H1 (cell line): ENCODE measurements around the gene CFAP97D1. TPM values are rescaled to one million over a fixed set of nuclear protein-coding genes. Genes with fewer than 3 reads are reported as not detected.

ENCODE experiments used
- CTCF ChIA-PET: fragments of 300-600 bp; sonication (Branson Sonifier 250); formaldehyde crosslinking; loops from one replicate; lab custom pipeline; 2021; ENCODE audit not compliant: partially characterized antibody; lab: Charles Lee
- POLR2A ChIA-PET: fragments of 300-600 bp; sonication (Branson Sonifier 250); formaldehyde crosslinking; loops from one replicate; lab custom pipeline; 2021; ENCODE audit warnings: inconsistent platforms; ENCODE audit not compliant: partially characterized antibody; lab: Charles Lee
- DNase-seq, 2 experiments: peaks; one replicate each; pipeline versions ENCODE4 v3.0.0 to v3.0.0-alpha.2; 2010 to 2022; ENCODE audit warnings: low spot score in 2 of 2, low read depth in 1 of 2, mixed read lengths in 1 of 2
- FAIRE-seq: peaks from 2 replicates; lab custom pipeline; 2011; peaks lifted over from hg19 to GRCh38; lab: Jason Lieb, UNC
- H2AFZ ChIP-seq: 2 replicates; pipeline ENCODE4 v1.8.1; 2012; ENCODE audit warnings: low read length, inconsistent platforms
- H2AK5ac ChIP-seq: 2 replicates; pipeline ENCODE4 v1.6.1; 2013; ENCODE audit warnings: low read depth, low read length
- H2BK120ac ChIP-seq: replicated peaks from 2 replicates; pipeline ENCODE3; 2013; ENCODE audit warnings: low read depth, low read length, inconsistent platforms
- H2BK12ac ChIP-seq: 2 replicates; pipeline ENCODE4 v1.6.1; 2013; ENCODE audit warnings: low read depth, low read length
- H2BK15ac ChIP-seq: 2 replicates; pipeline ENCODE4 v1.6.1; 2013; ENCODE audit warnings: low read length
- H2BK20ac ChIP-seq: 2 replicates; pipeline ENCODE4 v1.6.1; 2013; ENCODE audit warnings: low read length
- H2BK5ac ChIP-seq: 2 replicates; pipeline ENCODE4 v1.6.1; 2013; ENCODE audit warnings: low read depth, low read length
- H3K14ac ChIP-seq: 2 replicates; pipeline ENCODE4 v1.6.1; 2013; ENCODE audit warnings: inconsistent platforms; ENCODE audit not compliant: insufficient read length
- H3K18ac ChIP-seq: 2 replicates; pipeline ENCODE4 v1.6.1; 2013; ENCODE audit warnings: low read length; ENCODE audit errors: extremely low read depth
- H3K23ac ChIP-seq: 2 replicates; pipeline ENCODE4 v1.6.1; 2013; ENCODE audit warnings: inconsistent platforms; ENCODE audit not compliant: insufficient read length
- H3K23me2 ChIP-seq: 2 replicates; pipeline ENCODE4 v1.6.1; 2013; ENCODE audit warnings: low read depth, low read length
- H3K27ac ChIP-seq: 2 replicates; pipeline ENCODE4 v1.6.1; 2011; ENCODE audit warnings: low read depth, low read length, inconsistent platforms
- H3K27me3 ChIP-seq, 4 experiments: replicated peaks in 1 of 4; 1 replicate in 1 of 4; 2 replicates in 3 of 4; pipeline versions ENCODE4 v1.6.1 to v1.8.1; 2011 to 2013; ENCODE audit warnings: low read length in 3 of 4, mild to moderate bottlenecking in 3 of 4, inconsistent platforms in 2 of 4, mixed read lengths in 2 of 4, moderate library complexity in 1 of 4; ENCODE audit not compliant: control insufficient read depth in 3 of 4, insufficient read depth in 3 of 4; ENCODE audit errors: extremely low read depth in 1 of 4
- H3K36me3 ChIP-seq, 4 experiments: 2 replicates each; pipeline versions ENCODE4 v1.6.1 to v1.8.1; 2011 to 2013; ENCODE audit warnings: mild to moderate bottlenecking in 4 of 4, low read length in 3 of 4, moderate library complexity in 2 of 4, control low read depth in 1 of 4, inconsistent platforms in 1 of 4; ENCODE audit not compliant: insufficient read depth in 4 of 4, control insufficient read depth in 2 of 4
- H3K4ac ChIP-seq: replicated peaks from 2 replicates; pipeline ENCODE3; 2013; ENCODE audit warnings: low read length, low read depth, mixed read lengths, inconsistent platforms; ENCODE audit not compliant: insufficient read length
- H3K4me1 ChIP-seq, 4 experiments: replicated peaks in 1 of 4; 1 replicate in 1 of 4; 2 replicates in 3 of 4; pipeline versions ENCODE4 v1.6.1 to v1.8.1; 2011 to 2013; ENCODE audit warnings: low read length in 3 of 4, inconsistent platforms in 2 of 4, mixed read lengths in 1 of 4; ENCODE audit not compliant: insufficient read depth in 4 of 4, control insufficient read depth in 3 of 4
- H3K4me2 ChIP-seq, 2 experiments: 2 replicates each; pipeline versions ENCODE4 v1.6.1 to v1.8.1; 2011 to 2013; ENCODE audit warnings: low read depth in 2 of 2, low read length in 2 of 2, control low read depth in 1 of 2, inconsistent platforms in 1 of 2, mild to moderate bottlenecking in 1 of 2; ENCODE audit not compliant: insufficient read depth in 1 of 2
- H3K4me3 ChIP-seq, 4 experiments: fragments of 200-600, 300-600 bp in 1 of 4; sonication (generic), shearing (Covaris generic), sonication (Bioruptor Twin) in 1 of 4; 2 replicates each; pipeline versions ENCODE4 v1.5.1 to v1.8.1; 2011 to 2016; ENCODE audit warnings: low read length in 4 of 4, low read depth in 3 of 4, control low read depth in 2 of 4, inconsistent platforms in 2 of 4, mild to moderate bottlenecking in 2 of 4, mixed read lengths in 1 of 4, moderate library complexity in 1 of 4; ENCODE audit not compliant: insufficient read depth in 2 of 4; ENCODE audit errors: extremely low read depth in 1 of 4
- H3K56ac ChIP-seq: replicated peaks from 2 replicates; pipeline ENCODE3; 2013; ENCODE audit warnings: low read depth, mild to moderate bottlenecking, mixed read lengths, low read length, inconsistent platforms; ENCODE audit not compliant: insufficient read length
- H3K79me1 ChIP-seq: 2 replicates; pipeline ENCODE4 v1.6.1; 2013; ENCODE audit warnings: low read depth, low read length, control low read depth
- H3K79me2 ChIP-seq, 2 experiments: 2 replicates each; pipeline versions ENCODE4 v1.6.1 to v1.8.1; 2012 to 2013; ENCODE audit warnings: low read length in 2 of 2, mild to moderate bottlenecking in 2 of 2, inconsistent platforms in 1 of 2; ENCODE audit not compliant: insufficient read depth in 2 of 2, control insufficient read depth in 1 of 2
- H3K9ac ChIP-seq, 4 experiments: replicated peaks in 1 of 4; 1 replicate in 1 of 4; 2 replicates in 3 of 4; pipeline versions ENCODE4 v1.6.1 to v1.8.1; 2011 to 2013; ENCODE audit warnings: low read depth in 3 of 4, low read length in 3 of 4, control low read depth in 2 of 4, mild to moderate bottlenecking in 2 of 4, moderate library complexity in 2 of 4, inconsistent platforms in 1 of 4; ENCODE audit errors: extremely low read depth in 1 of 4
- H3K9me3 ChIP-seq, 2 experiments: 2 replicates each; pipeline versions ENCODE4 v1.6.1 to v1.8.1; 2012 to 2013; ENCODE audit warnings: mild to moderate bottlenecking in 2 of 2, moderate library complexity in 2 of 2, control low read depth in 1 of 2, inconsistent platforms in 1 of 2, low read depth in 1 of 2, low read length in 1 of 2, mixed read lengths in 1 of 2; ENCODE audit not compliant: insufficient read depth in 2 of 2
- H4K20me1 ChIP-seq, 2 experiments: replicated peaks in 1 of 2; 2 replicates each; pipeline versions ENCODE3 to v1.8.1; 2011 to 2013; ENCODE audit warnings: inconsistent platforms in 2 of 2, low read length in 2 of 2, mild to moderate bottlenecking in 1 of 2; ENCODE audit not compliant: insufficient read depth in 2 of 2, control insufficient read depth in 1 of 2
- H4K5ac ChIP-seq: 2 replicates; pipeline ENCODE4 v1.6.1; 2013; ENCODE audit warnings: low read length, low read depth, mixed read lengths, inconsistent platforms; ENCODE audit not compliant: insufficient read length
- H4K8ac ChIP-seq: 2 replicates; pipeline ENCODE4 v1.8.0; 2013; ENCODE audit warnings: mild to moderate bottlenecking, moderate library complexity, low read length, inconsistent platforms; ENCODE audit not compliant: insufficient read depth; ENCODE audit errors: extremely low read depth
- H4K91ac ChIP-seq: replicated peaks from 2 replicates; pipeline ENCODE3; 2013; ENCODE audit warnings: low read length, mixed read lengths, inconsistent platforms; ENCODE audit not compliant: insufficient read length
- BCL11A ChIP-seq, 2 experiments: IDR thresholded peaks; one replicate each; pipeline ENCODE4 v1.6.1; 2011; ENCODE audit warnings: low read depth in 2 of 2, low read length in 2 of 2, mild to moderate bottlenecking in 2 of 2
- GABPA ChIP-seq: IDR thresholded peaks from 2 replicates; pipeline ENCODE4 v1.6.1; 2011; ENCODE audit warnings: mild to moderate bottlenecking, low read length, moderate library complexity, borderline replicate concordance; ENCODE audit not compliant: insufficient read depth
- JUN ChIP-seq: IDR thresholded peaks from 2 replicates; pipeline ENCODE4 v1.6.1; 2011; ENCODE audit warnings: low read depth, mild to moderate bottlenecking, improper control_type of control experiment, low read length
- KDM1A ChIP-seq: fragments of 200-600, 300-600 bp; sonication (generic); IDR thresholded peaks from 2 replicates; pipeline ENCODE4 v1.7.1; 2016; ENCODE audit warnings: mild to moderate bottlenecking, low read length, borderline replicate concordance
- MAX ChIP-seq: IDR thresholded peaks from 2 replicates; pipeline ENCODE4 v1.6.1; 2012; ENCODE audit warnings: inconsistent platforms
- NANOG ChIP-seq: IDR thresholded peaks from 2 replicates; pipeline ENCODE4 v1.6.1; 2011; ENCODE audit warnings: low read length, low read depth, mild to moderate bottlenecking, inconsistent platforms; ENCODE audit not compliant: insufficient read depth, poor library complexity, severe bottlenecking
- RBBP5 ChIP-seq: IDR thresholded peaks from 2 replicates; pipeline ENCODE4 v1.7.1; 2012; ENCODE audit warnings: low read depth, mild to moderate bottlenecking, inconsistent platforms, low read length, moderate library complexity, borderline replicate concordance
- RXRA ChIP-seq: IDR thresholded peaks from 2 replicates; pipeline ENCODE4 v1.6.1; 2011; ENCODE audit warnings: low read depth, mild to moderate bottlenecking, low read length, moderate library complexity; ENCODE audit not compliant: insufficient read depth
- SIN3A ChIP-seq, 2 experiments: IDR thresholded peaks in 1 of 2; conservative IDR thresholded peaks in 1 of 2; 2 replicates each; pipeline ENCODE4 v1.6.1; 2011 to 2012; ENCODE audit warnings: low read length in 2 of 2, improper control_type of control experiment in 1 of 2, low read depth in 1 of 2, mild to moderate bottlenecking in 1 of 2
- SP1 ChIP-seq: IDR thresholded peaks from 2 replicates; pipeline ENCODE4 v1.6.1; 2011; ENCODE audit warnings: low read depth, low read length
- SP4 ChIP-seq: IDR thresholded peaks from 2 replicates; pipeline ENCODE4 v1.6.1; 2012; ENCODE audit warnings: low read length, inconsistent platforms
- SRF ChIP-seq: IDR thresholded peaks from 2 replicates; pipeline ENCODE4 v1.6.1; 2011; ENCODE audit warnings: mild to moderate bottlenecking, low read depth, low read length, moderate library complexity
- TAF1 ChIP-seq: IDR thresholded peaks from 2 replicates; pipeline ENCODE4 v1.6.1; 2011; ENCODE audit warnings: mild to moderate bottlenecking, low read depth, low read length
- TBP ChIP-seq: IDR thresholded peaks from 2 replicates; pipeline ENCODE4 v1.6.1; 2011; ENCODE audit warnings: low read depth, low read length, improper control_type of control experiment
- WGBS, 2 experiments: shearing (Covaris generic) in 1 of 2; methylation state at CpG; one replicate each; pipeline versions ENCODE4 v1.1.6 to v1.1.7; 2013 to 2015; ENCODE audit warnings: low lambda C conversion rate in 2 of 2, mixed read lengths in 2 of 2, inconsistent platforms in 1 of 2, low coverage in 1 of 2, missing lambda C conversion rate in 1 of 2; ENCODE audit not compliant: insufficient replicate concordance in 2 of 2, insufficient coverage in 1 of 2, insufficient read length in 1 of 2; ENCODE audit errors: extremely low coverage in 1 of 2, missing lambda C conversion rate in 1 of 2; 5-methylcytosine and 5-hydroxymethylcytosine counted together
- polyA plus RNA-seq, 7 experiments: library from polyadenylated mRNA; depleted of rRNA in 3 of 7; stranded (reverse) in 5 of 7; unstranded in 2 of 7; fragments of >200 nt in 5 of 7; fragments of 200-250 nt in 2 of 7; gene quantifications; 1 replicate in 5 of 7; 2 replicates in 1 of 7; 4 replicates in 1 of 7; pipeline versions ENCODE4 v1.2.1 to v1.2.3, GENCODE V29; 2011 to 2013; ENCODE audit warnings: missing spikeins in 2 of 7, mixed read lengths in 2 of 7
- total RNA-seq: library from RNA; stranded (reverse); fragmentation: NEBNext Ultra II Directional; extraction: Animal tissue kit (Norgen Biotek cat#: 25700); gene quantifications from 2 replicates; pipeline ENCODE4 v1.2.1, GENCODE V29; 2021

CFAP97D1 gene
- total and polyA plus RNA-seq, 2 of the 8 experiments (the other 6 are each of a cell fraction or from before 2014, with no cell fraction given) = 0.02 to 0.07 TPM

- Histone ChIP-seq H3K14ac (no peak overlapping the region), H3K9ac (no peak overlapping the region), H3K23me2 (no peaks in the 10 kb centered on the region), H2AK5ac (no peak overlapping the region), H3K27me3 (no peaks in the 10 kb centered on the region), H2BK5ac (no peak overlapping the region), H3K4ac (no peak overlapping the region), H3K56ac (no peak overlapping the region), H3K4me1 (no peaks in the 10 kb centered on the region), H3K27ac (no peak overlapping the region), H3K4me2 (no peak overlapping the region), H3K9me3 (no peaks in the 10 kb centered on the region), H2BK20ac (no peak overlapping the region), H3K18ac (no peak overlapping the region), H2BK12ac (no peak overlapping the region), H3K79me2 (no peaks in the 10 kb centered on the region), H2BK120ac (no peak overlapping the region), H4K91ac (no peak overlapping the region), H4K20me1 (no peaks in the 10 kb centered on the region), H2BK15ac (no peak overlapping the region), H4K8ac (no peak overlapping the region), H3K4me3 (no peak overlapping the region), H4K5ac (no peak overlapping the region), H3K36me3 (peaks cover 3 to 26% (median 14%) of the 10 kb centered on the region in 4 experiments; a peak in 6 of 8 replicates), H3K23ac (no peak overlapping the region), H2AFZ (no peak overlapping the region), H3K79me1 (no peaks in the 10 kb centered on the region; the same call in 1 of the 2 replicates)
- CTCF ChIA-PET = interaction anchor here (1.1 to 2.9 kb wide), 3 partner anchors 75 to 95 kb away, joined by 3 to 13 read pairs (median 4); no protein-coding TSS in a partner anchor
- FAIRE-seq (no peak), DNase-seq (no peak)
- POLR2A ChIA-PET = interaction anchor here (1.1 kb wide), 1 partner anchor 9 kb away, joined by 4 read pairs; the partner anchor contains the start of gene DUSP3
- 87% methylated on average over 16 of the region's 16 CpGs; no CpG with 5 or more reads in 1 of the 2 experiments for WGBS, 2 experiments
- TF ChIP-seq SP1 (no peak), BCL11A (IDR thresholded peaks at IDR 0.05; ENCODE audit: low read depth in 2 of 2, low read length in 2 of 2) (no peak), JUN (no peak), KDM1A (no peak), RBBP5 (no peak), MAX (no peak), TAF1 (no peak), SP4 (no peak), RXRA (no peak), TBP (no peak), SIN3A (conservative IDR thresholded peaks at IDR 0.05 in 1 of 2, IDR thresholded peaks at IDR 0.05 in 1 of 2; ENCODE audit: low read depth in 1 of 2, low read length in 2 of 2) (no peak), NANOG (no peak), GABPA (no peak), SRF (no peak)
These were observed 10.8 kb upstream of the CFAP97D1 start for GRCh38 chr17:43769426-43769825.
